COLO829 (cell line): Measurements from ENCODE around the gene SHISA8.
"Not testable (repeated sequence)": the region's sequence is repeated elsewhere in the genome, so short reads cannot be mapped to it uniquely, and the experiment has no call there.

Experiments used
- DNase-seq: peaks from one replicate; pipeline ENCODE4 v3.0.0; 2012; ENCODE audit warnings: low spot score

SHISA8 gene

DNA sequence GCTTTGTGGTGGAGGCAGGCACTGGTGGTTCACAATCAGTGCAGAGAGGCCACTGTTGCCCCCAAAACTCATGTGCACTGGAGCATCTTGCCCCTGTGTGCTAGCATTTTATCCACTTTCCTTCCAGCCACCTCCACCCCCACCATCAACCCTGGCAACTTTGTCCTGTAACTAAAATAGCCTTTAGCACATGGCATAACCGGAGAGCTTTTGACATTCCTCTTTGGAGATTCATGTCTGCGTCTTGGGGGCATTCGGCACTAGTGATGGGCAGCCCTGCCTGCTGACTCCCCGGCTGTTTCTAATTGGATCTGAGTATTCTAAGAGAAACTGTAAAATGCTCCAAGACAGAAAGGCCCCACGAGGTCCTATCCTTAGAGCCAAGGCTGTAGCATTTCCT is 15.8 kb downstream of the SHISA8 start:
- DNase-seq = no peak

DNA sequence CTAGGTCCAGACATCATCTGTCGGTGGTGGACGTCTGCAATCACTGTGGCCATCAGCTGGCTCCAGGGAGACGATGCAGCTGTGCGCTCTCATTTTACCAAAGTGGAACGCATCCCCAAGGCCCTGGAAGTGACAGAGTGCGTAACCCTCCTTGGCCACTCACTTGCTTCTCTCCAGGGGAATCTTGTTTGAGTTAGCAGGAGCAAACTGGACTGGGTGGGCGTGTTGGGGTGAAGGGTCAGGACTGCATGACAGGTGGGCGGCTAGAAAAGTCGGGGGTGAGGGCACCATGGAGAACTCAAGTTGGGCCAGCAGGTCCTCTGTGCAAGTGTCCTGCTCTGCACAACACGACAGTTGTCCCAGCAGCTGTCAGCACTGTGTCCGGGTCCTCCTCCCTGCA is 16.2 kb downstream of the SHISA8 start:
- DNase-seq = no peak

GRCh38 chr22:41893591-41894375 is 21.1 kb downstream of the SHISA8 start:
- DNase-seq = no peak

DNA sequence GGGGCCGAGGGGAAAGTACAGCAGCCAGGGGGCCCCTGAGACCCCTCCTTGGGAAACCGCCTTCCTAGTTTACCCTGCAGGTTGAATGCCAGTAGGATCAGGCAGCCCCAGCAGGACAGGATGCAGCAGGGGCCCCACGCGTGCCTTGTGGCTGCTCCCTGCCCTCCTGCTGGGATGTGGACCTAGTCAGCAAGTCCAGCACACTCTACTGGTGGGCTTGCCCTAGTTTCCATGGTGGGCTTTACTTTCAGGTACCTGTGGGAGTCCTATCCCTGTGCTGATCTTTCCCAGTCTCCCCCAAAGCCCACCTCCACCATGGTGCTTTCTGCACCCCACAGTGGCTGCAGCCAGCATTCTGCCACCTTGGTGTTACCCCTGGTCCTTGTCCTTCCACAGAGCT is 22.2 kb downstream of the SHISA8 start:
- no peak for DNase-seq

DNA sequence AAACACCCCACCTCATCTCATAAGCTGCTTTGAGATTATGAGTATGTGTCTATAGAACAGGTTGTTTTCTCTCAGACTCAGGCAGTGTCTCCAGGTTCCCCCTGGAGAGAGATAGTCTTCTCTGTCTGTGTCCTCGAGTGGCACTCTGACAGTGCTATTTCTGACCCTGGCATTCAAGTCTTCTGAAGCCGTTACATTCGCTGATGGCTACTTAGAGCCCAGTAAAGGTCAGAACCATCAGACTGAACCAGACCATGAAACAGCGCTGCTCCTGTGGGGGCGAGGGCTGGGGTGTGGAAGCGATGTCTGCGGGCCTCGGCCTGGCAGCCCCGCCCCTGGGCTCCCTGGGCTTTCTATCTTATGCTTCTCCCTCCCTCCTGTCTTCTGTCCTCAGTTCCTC is 23.5 kb downstream of the SHISA8 start:
- DNase-seq = no peak

DNA sequence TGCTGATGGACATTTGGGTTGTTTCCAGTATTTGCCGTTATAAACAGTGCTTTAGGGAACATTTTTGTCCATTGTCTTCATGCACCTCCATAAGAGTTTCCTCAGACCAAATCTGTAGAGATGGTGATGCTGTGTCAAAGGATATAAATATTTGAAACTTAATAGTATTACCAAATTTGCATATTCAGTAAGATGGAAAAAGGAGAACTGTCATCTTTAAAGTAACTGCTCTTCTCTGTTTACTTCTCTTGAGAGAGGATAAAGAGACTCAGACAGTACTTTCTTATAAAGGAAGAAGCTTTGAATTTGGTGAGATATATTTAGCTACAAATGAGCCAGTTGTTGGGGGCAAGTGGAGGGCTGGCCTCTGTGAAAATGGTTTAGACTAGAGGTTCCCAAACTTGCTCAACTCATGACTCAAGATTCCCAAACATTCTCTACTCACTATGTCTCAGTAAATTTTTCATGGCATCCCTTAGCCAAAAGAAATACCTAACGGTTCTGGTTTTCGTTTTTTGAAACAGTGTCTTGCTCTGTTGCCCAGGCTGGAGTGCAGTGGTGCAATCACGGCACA is 26.2 kb downstream of the SHISA8 start:
- no peak for DNase-seq

DNA sequence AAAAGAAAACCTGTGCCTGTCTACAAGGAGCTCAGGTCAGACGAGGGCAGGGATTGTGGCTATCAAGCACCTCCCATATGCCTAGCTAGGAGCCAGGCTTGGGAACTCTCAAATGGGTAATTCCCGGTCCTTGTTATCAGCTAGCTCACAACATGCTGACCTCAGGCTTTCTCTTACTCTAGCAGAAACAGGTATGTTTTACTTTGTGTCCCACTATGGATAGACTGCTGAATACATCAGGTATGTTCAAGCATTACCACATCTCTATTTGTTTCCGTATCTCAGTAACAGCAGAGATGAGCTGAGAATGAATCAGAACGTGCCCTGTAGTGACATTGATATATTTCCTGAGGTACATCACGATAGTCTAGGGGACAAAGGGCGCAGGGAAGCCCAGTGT is 29.4 kb downstream of the SHISA8 start:
- no peak for DNase-seq

DNA sequence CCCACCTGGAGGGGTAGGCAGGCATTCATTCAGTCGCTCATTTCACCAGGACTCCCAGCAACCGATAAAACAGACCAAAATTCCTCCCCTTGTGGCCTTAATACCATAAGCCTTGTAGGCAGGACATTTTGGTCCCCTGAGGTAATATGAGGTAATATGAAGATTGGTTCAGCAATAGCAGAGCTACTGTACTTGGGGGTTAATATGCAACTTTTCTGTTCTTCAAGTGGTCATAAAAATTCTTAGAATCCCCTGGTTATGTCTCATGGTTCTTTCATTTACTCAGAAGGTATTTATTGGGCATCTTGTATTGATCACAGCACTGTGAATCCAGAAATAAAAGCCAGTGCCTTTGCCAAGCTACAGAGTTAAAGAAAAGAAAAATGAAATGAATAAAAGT is 29.8 kb downstream of the SHISA8 start:
- DNase-seq = no peak

DNA sequence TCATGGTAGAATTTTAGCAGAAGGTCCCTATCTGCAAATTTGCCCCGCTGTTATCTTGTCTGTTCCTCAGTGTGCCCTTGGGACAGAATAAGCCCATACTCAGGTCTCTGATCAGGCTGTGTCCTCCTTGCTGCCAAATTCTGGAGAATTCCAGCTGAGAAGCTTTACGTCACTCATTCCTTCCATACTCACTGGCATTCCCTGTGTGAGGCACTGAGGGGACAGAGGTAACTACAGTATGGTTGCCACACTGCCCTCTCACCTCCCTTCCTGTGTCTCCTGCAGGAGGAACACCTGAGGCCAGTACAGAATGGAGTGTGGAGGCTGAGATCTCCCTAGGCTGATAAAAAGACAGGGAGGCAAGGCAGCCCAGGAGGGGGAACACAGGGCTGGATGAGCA is 31.5 kb downstream of the SHISA8 start:
- no peak for DNase-seq

DNA sequence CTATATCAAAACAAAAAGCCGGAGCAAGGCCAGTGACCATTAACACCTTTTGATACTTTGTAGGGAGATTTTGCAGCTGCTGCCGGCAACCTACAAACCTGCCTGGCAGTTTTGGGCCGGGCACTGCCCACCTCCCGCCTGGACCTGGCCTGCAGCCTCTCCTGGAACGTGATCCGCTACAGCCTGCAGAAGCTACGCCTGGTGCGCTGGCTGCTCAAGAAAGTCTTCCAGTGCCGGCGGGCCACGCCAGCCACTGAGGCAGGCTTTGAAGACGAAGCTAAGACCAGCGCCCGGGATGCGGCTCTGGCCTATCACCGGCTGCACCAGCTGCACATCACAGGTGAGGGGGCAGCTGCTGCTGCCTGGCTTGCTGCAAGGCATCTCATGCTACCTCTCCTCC is 34.2 kb downstream of the SHISA8 start:
- DNase-seq = no peak

GRCh38 chr22:41876675-41877074 is 38.2 kb downstream of the SHISA8 start:
- DNase-seq = no peak

DNA sequence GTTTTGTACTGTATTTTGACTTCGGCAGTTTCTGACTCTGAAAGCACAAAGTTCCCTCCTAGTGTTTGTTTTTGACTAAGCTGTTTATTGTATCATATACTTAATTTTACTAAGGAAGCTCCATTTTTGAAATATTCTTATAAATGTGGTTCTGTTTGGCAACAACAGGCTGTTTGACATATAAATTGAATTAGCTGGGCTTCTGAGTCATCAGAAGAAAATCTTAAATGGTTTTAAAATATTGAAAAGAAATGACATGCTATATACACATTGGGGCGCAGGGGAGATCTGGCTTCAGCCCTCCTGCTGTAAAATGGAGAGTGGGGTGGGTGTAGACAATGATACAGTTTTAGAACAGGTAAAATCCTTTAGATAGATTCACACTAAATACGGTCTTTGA is 38.6 kb downstream of the SHISA8 start:
- DNase-seq = no peak

GRCh38 chr22:41875531-41876270 is 39.2 kb downstream of the SHISA8 start:
- no peak for DNase-seq

- DNase-seq = no peak
Observed at GRCh38 chr22:41874090-41874489, 40.8 kb downstream of the SHISA8 start.

GRCh38 chr22:41873391-41873790 is 41.5 kb downstream of the SHISA8 start:
- no peak for DNase-seq

DNA sequence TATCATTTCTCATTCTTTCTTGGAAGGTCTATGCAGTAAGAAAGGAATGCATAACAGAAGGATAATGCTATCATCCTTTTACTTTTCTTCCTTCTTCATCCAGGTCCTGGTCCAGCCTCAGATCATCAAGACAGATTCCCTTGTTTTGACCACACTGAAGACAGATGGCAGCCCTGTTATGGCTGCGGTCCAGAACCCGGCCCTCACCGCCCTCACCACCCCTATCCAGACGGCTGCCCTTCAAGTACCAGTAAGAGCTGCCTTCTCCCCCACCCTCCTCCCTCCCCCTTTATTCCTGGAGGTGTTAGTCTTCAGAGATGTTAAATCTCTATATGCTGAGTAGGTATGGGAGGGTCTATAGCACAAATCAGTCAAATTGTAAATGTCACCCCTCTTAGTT is 44.1 kb downstream of the SHISA8 start:
- DNase-seq = no peak

GRCh38 chr22:41870081-41870480 is 44.8 kb downstream of the SHISA8 start:
- DNase-seq = not testable (repeated sequence)

GRCh38 chr22:41868556-41868955 is 46.3 kb downstream of the SHISA8 start:
- no peak for DNase-seq

DNA sequence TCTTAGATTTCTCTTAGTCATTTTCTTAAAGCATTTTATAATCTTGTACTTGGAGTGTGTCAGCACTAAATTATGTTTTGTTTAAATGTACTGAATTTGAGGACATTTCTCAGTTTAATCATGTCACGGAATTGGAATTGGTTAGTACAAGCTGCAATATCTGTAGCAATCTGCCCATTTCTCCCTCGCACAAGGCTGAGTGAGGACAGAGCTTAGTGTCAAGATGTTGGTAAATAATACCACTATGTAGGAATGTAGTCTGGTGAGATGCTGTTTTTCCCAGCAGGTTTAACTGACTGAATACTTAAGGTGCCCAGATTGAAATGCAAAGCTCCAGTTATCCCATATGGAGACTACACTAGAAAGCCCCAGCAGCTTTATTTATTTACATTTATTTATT is 51.4 kb downstream of the SHISA8 start:
- no peak for DNase-seq

DNA sequence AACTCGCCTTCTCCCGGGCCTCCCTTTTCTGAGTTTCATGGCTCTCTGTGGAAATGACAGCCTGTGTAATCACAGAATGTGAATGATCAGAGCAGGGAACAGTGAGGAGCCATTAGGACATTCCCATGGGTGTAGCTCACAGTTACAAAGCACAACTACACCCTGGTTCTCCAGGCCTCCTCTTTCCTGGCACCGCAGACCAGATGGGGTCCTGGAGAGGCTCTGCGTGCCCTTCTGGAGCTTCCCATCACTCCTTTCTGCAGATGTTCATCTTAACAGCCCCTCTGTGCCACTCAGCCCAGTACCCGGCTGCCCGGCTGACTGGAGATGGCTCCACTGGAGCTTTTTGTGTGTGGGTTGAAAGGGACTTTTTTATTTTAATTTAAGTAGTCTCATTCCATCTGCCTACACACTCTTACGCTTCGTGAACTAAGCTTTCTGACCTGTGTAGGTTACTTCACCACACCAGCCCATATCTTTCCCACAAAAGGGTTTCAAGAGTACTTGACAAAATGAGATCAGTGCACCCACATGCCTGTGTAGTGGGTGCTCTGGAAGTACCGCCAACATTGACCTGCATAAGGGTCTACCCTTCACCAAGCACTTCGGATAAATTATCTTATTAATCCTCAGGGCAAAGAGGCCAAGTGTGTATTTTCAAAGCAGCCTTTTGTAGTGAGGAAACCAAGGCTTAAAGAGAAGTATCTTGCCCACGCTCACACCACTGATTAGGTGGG is 52.2 kb downstream of the SHISA8 start:
- DNase-seq = no peak

DNA sequence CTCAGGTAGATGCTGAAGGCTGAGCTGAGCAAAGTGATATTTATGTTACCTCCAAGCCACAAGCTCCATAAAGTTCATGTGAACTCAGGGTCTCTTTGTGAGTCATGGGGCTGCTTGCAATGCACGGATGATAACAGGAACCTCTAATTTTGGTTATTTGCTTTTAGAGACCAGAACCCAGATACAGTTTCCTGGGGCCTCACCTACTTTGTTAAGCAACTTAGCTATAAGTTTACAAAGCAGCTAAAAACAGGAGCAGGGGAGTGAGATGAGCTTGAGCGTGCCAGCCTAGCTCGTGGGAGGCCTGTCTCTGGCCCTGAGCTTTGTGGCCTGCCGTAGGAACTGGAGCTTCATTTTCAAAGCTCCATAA is 52.7 kb downstream of the SHISA8 start:
- DNase-seq = no peak
